Retina (tissue), 1 donor: ENCODE data around the gene CRELD1.

ENCODE experiments used
- DNase-seq: peaks from one replicate; pipeline ENCODE4 v3.0.0-alpha.2; 2016

Gene CRELD1

DNA sequence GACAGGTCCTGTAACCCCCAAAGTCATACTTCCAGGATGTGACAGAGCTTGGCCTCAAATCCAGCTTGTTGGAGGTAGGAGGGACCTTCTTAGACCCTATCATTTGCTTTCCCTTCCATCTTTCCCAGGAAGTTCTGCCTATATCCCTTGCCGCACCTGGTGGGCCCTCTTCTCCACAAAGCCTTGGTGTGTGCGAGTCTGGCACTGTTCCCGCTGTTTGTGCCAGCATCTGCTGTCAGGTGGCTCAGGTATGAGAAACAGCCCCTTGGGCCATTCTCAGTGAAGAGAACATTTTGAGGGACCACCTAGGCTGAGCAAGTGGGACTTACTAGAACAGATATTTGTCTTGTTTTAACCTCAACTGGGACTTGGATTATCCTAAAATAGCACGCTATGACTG, 29.7 kb upstream of the CRELD1 start:
- DNase-seq: no peak

DNA sequence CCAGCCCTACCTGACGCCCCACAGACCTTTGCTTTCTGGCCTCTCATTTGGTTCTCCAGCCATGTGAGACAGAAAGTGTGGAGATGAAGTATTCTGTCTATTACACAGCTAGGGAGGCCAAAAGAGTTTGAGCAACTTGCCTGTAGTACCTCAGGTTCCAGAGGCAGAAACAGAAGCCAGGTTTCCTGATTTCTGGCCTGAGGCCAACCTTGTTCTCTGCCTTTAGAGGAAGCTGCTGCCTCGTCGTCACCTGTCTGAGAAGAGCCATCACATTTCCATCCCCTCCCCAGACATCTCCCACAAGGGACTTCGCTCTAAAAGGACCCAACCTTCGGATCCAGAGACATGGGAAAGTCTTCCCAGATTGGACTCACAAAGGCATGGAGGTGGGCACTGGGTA, 27.2 kb upstream of the CRELD1 start:
- no peak for DNase-seq

DNA sequence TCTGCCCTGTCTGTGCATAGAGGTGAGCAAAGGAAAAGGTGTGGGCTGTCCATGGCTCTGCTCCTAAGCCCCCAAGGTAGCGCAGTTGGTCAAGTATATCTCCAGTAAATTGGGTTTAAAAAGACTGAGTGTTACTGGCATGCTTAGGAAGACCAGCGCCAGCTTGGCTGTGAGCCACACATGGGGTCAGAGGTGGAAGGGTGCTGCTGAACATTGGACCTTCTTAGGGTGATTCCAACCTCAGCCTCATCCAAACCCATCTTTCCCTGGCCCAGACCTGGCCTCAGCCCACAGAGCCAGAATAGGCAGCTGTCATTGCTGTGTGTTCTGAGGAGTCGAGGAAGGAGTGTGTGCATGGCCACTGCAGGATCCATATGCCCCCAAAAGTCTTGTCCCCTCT, 25.3 kb upstream of the CRELD1 start:
- no peak for DNase-seq

- no peak for DNase-seq
These were observed 24.2 kb upstream of the CRELD1 start for GRCh38 chr3:9909221-9910013.

DNA sequence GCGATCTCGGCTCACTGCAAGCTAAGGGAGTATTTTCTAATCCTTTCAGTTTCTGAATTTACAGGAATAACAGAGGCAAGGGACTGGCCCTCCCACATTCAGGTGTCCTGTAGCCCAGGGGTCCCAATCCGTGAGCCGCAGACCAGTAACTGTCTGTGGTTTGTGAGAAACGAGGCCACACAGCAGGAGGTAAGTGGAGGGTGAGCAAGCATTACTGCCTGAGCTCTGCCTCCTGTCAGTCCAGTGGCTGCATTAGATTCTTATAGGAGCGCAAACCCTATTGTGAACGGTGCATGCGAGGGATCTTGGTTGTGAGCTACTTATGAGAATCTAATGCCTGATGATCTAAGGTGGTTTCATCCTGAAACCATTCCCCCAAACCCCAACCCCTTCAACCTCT, 21.8 kb upstream of the CRELD1 start:
- peak; percentile 11 for DNase-seq

DNA sequence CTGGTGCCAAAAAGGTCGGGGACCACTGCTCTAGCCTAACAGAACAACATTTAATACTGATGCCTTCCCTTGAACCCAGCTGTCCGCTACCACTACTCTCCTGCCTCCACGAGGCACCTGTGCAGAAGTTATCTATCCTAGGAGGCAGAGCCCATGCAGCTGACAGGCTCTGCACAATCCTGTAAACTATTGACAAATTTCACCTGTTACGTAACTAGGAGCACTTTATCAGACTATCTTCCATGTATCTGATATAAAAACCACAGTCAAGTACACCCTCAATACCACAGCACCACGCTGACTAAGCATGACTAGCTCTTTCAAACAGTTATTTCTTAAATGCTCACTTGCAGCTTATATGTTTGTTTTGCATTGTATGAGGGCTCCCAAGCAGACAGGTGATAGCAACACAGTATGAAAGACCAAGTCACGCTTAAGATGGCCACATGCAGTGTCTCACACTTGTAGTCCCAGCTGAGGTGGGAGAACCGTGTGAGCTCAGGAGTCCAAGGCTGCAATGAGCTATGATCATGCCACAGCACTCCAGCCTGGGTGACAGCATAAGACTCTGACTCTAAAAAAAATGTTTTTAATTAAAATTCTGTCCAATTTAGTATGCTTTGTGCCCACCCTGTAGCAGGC, 21.2 kb upstream of the CRELD1 start:
- DNase-seq: no peak

GRCh38 chr3:9913601-9914000, 20.0 kb upstream of the CRELD1 start:
- DNase-seq: no peak

DNA sequence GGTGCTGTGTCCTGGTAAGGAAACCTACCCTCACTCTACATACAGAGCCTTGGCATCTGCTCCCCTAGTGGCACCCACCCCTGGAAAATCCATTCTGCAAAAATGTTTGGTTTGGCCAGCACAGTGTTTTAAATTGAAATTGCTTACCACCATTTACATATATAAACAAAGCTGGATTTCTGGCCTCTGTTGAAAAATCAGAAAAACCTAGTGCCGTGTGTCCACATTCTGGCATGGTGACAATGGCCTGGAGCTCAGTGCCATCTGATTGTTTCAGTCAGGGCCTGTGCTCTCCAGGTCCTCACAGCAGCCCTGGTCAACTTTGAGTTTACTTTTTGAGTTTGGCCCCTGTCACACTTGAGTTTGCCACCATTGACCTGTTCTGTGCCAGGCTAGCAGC, 19.6 kb upstream of the CRELD1 start:
- no peak for DNase-seq

DNA sequence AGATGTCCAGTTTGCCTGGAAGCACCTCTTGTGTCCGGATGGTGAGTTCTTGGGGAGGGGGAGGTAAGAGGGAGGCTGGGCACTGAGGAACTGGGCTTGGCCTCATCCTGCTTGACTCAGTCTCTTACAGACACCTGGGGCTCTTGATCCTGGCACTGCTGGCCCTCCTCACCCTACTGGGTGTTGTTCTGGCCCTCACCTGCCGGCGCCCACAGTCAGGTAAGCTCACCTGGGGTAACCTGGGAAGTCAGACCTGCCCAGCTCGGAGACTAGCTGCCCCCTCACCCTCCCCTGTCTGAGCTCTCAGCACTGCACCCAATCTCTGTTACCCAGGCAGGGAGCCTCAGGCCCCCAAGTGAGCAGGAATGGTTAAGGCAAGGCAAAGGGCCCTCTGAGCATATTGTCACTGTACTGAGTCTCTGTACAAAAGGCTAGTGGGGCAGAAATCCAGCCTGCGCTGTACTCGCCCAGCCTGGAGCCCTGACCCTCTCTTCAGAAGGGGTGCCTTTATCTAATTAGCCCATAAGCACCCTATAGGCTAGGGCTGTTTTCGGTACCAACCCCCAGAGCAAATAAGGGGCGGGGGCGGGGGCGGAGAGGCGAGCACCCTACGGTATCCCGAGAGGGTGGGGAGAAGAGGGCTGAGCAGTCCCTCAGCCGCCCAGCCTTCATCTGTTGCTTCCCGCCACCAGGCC, 18.9 kb upstream of the CRELD1 start:
- no peak for DNase-seq

- DNase-seq: peak; percentile 81
These were observed 18.1 kb upstream of the CRELD1 start for GRCh38 chr3:9915254-9916141.

- DNase-seq: no peak
These were observed 17.3 kb upstream of the CRELD1 start for GRCh38 chr3:9916346-9916733.

GRCh38 chr3:9916734-9917680, 16.6 kb upstream of the CRELD1 start, which contains the start of gene IL17RC:
IL17RC (plus strand) TSS chr3:9917098; CDS start chr3:9917316, 218 bp downstream.
- peak; percentile 72 for DNase-seq

- DNase-seq: no peak
These were observed 15.8 kb upstream of the CRELD1 start for GRCh38 chr3:9917820-9918219.

- no peak for DNase-seq
These were observed 15.2 kb upstream of the CRELD1 start for GRCh38 chr3:9918261-9919038.

GRCh38 chr3:9928158-9928557, 5.5 kb upstream of the CRELD1 start:
- no peak for DNase-seq

GRCh38 chr3:9930804-9931418, 2.7 kb upstream of the CRELD1 start:
- DNase-seq: no peak

GRCh38 chr3:9932535-9932842, 1.1 kb upstream of the CRELD1 start:
- no peak for DNase-seq

GRCh38 chr3:9932843-9933560, 632 bp upstream of the CRELD1 start:
- DNase-seq: peak; percentile 92

GRCh38 chr3:9934235-9934621, 594 bp downstream of the CRELD1 start:
- no peak for DNase-seq

DNA sequence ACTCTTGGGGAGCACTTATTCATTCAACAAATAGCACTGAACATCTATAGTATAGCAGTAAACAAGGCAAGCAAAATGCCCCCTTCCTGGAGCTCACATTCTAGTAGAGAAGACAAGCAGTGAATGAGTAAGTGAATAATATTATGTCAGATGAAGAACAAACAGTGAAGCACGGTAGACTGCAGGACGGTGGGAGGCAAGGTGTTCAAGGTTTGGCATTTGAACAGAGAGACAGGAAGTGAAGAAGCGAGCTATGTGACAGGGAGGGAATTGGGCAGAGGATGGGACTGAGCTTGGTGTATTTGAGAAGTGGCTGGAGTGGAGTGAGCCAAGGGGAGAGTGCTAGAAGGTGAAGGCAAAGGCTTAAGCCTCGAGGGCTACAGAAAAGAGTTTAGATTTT, 1.4 kb downstream of the CRELD1 start:
- no peak for DNase-seq
